NT2/D1 (cell line): Measurements from ENCODE around the gene PLEKHB2.
"Not testable (repeated sequence)": the region's sequence is repeated elsewhere in the genome, so short reads cannot be mapped to it uniquely, and the experiment has no call there.

Experiments
- DNase-seq: peaks from one replicate; pipeline ENCODE4 v3.0.0-alpha.2; 2011; ENCODE audit warnings: low read depth, low spot score
- H3K27me3 ChIP-seq: 2 replicates; pipeline ENCODE4 v1.6.0; 2011; ENCODE audit warnings: mild to moderate bottlenecking; ENCODE audit not compliant: insufficient read length, insufficient read depth
- H3K36me3 ChIP-seq: 2 replicates; pipeline ENCODE4 v1.6.1; 2011; ENCODE audit warnings: mild to moderate bottlenecking, low read length, mixed read lengths; ENCODE audit not compliant: insufficient read depth, insufficient read length
- H3K4me1 ChIP-seq: 2 replicates; pipeline ENCODE4 v1.5.1; 2011; ENCODE audit not compliant: insufficient read depth, insufficient read length
- H3K4me3 ChIP-seq: 2 replicates; pipeline ENCODE4 v1.5.1; 2011; ENCODE audit warnings: low read depth; ENCODE audit not compliant: insufficient read length
- H3K9ac ChIP-seq: 2 replicates; pipeline ENCODE4 v1.6.0; 2011; ENCODE audit warnings: low read depth; ENCODE audit not compliant: insufficient read length
- H3K9me3 ChIP-seq: 2 replicates; pipeline ENCODE4 v1.5.1; 2011; ENCODE audit warnings: mild to moderate bottlenecking, low read length; ENCODE audit not compliant: insufficient read depth
- SUZ12 ChIP-seq: IDR thresholded peaks from 2 replicates; pipeline ENCODE4 v1.6.1; 2011; ENCODE audit not compliant: insufficient read length, insufficient read depth; ENCODE audit errors: extremely low read depth
- YY1 ChIP-seq: IDR thresholded peaks from 2 replicates; pipeline ENCODE4 v1.6.1; 2011; ENCODE audit not compliant: insufficient read length, insufficient read depth
- ZNF274 ChIP-seq: IDR thresholded peaks from 2 replicates; pipeline ENCODE4 v1.6.1; 2011; ENCODE audit warnings: mild to moderate bottlenecking, low read depth, low read length

PLEKHB2 gene

DNA sequence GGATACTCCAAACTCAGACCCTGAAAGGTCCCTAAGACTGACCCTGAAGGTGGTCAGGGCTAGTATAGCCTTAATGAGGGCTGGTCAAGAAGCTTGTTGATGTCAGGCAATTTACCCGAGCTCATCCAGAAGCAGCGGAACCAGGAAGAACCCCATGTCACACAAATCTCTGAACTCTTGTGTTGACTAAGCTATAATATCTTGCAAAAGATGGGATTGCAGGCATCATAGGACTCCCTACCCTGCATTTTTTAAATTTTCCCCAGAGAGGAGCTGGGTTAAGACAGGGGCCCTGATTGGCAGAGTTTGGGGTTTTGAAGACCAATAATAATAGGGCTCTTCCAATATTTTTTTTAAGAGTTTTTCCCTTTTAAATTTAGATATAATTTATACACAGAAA lies 2.0 kb upstream of the PLEKHB2 start:
- Histone ChIP-seq H3K4me1 (peaks cover 2% of the 10 kb centered on the region), H3K4me3 (no peak overlapping the region), H3K9me3 (no peaks in the 10 kb centered on the region), H3K9ac (no peak overlapping the region), H3K36me3 (peaks cover 14% of the 10 kb centered on the region), H3K27me3 (no peaks in the 10 kb centered on the region)
- DNase-seq: no peak
- TF ChIP-seq YY1 (no peak), ZNF274 (no peak), SUZ12 (no peak)

DNA sequence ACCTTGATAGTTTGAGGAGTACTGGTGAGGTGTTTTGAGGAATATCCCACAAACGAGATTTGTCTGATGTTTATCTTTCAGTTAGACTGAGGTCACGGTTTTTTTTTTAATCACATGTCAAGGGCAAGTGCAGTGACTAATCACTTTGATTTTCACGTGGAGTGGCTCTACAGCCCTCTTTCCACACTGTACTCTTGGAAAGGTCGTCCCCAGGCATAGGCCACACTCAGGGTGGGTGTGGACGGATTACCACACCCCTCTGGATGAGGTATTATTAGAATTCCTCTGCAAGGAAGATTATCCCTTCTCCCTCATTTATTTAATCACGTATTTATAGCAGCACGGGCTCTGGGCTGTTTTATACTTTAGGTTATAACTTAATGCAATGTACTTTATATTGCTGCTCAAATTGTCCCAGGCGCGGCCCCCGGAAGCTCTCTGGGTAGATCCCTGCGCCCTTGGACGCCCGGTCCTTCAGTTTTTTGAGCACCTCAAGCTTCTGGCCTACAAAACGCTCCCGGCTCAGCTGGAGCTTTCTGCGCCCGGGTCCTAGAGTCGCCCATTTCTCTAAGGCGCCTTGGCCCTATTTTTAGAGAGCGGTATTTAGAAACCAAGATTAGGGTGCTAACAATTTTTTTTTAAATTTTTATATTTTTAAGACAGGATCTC lies 515 bp upstream of the PLEKHB2 start:
- Histone ChIP-seq H3K36me3 (peaks cover 22% of the 10 kb centered on the region), H3K27me3 (no peaks in the 10 kb centered on the region), H3K9ac (peak overlapping the region; percentile 73), H3K4me3 (peak overlapping the region; percentile 37), H3K4me1 (peaks cover 2% of the 10 kb centered on the region), H3K9me3 (no peaks in the 10 kb centered on the region)
- TF ChIP-seq SUZ12 (no peak), YY1 (no peak), ZNF274 (no peak)
- peak; percentile 44 for DNase-seq

GRCh38 chr2:131105950-131106801 lies 1.0 kb downstream of the PLEKHB2 start:
- Histone ChIP-seq H3K9me3 (no peaks in the 10 kb centered on the region), H3K4me3 (peak overlapping the region; percentile 91), H3K27me3 (no peaks in the 10 kb centered on the region), H3K9ac (peak overlapping the region; percentile 93), H3K36me3 (peaks cover 22% of the 10 kb centered on the region), H3K4me1 (peaks cover 2% of the 10 kb centered on the region)
- no peak for TF ChIP-seq SUZ12
- TF ChIP-seq YY1: no peak
- TF ChIP-seq ZNF274: no peak
- DNase-seq: no peak

GRCh38 chr2:131112529-131112928 lies 7.4 kb downstream of the PLEKHB2 start:
- Histone ChIP-seq H3K9me3 (peaks cover 9% of the 10 kb centered on the region; the same call in 1 of the 2 replicates), H3K27me3 (no peaks in the 10 kb centered on the region), H3K4me1 (no peaks in the 10 kb centered on the region), H3K36me3 (peaks cover 28% of the 10 kb centered on the region), H3K4me3 (no peak overlapping the region), H3K9ac (no peak overlapping the region)
- TF ChIP-seq SUZ12 (no peak), YY1 (no peak), ZNF274 (no peak)
- DNase-seq: no peak

DNA sequence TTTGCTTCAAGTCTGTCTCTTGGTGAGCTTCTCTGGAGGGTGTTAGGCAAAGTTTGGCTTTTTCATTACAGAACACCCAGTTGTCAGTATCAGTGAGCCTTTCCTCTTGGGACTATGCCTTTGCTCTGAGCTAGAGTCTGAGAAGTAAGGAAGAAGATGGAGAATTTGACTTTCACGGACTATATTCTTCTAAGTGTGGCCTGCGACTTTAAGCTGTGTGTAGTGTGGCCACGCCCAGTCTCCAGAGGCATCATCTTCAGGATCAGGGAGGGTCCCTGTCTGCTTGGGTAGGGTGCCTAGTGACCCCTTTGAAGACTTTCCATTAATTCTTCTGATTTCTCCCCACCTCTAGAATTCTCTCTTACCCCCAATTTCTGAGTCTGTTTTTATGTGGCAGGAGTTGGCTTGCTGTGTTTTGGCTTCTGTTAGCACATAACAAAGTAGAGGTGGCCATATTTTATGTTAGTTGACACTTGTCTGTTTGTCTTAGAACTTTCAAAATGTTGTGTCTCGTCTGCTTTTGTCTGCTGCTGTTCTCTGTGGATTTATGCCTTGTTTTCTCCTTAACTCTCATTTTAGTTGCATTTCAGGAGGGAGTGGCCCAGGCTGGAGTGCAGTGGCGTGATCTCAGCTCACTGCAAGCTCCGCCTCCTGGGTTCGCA lies 8.6 kb downstream of the PLEKHB2 start:
- Histone ChIP-seq H3K4me3 (no peak overlapping the region), H3K9me3 (peaks cover 9% of the 10 kb centered on the region; the same call in 1 of the 2 replicates), H3K36me3 (peaks cover 21% of the 10 kb centered on the region), H3K9ac (no peak overlapping the region), H3K27me3 (no peaks in the 10 kb centered on the region), H3K4me1 (no peaks in the 10 kb centered on the region)
- TF ChIP-seq YY1 (no peak), SUZ12 (no peak), ZNF274 (no peak)
- DNase-seq: no peak

- not testable (repeated sequence) for DNase-seq, H3K9me3 ChIP-seq, H3K9ac ChIP-seq, H3K27me3 ChIP-seq, H3K4me3 ChIP-seq, H3K4me1 ChIP-seq
- H3K36me3 ChIP-seq: peaks cover 19% of the 10 kb centered on the region
Observed at GRCh38 chr2:131114950-131115349, 9.8 kb downstream of the PLEKHB2 start.

- no peak overlapping the region for H3K4me3 ChIP-seq
- H3K27me3 ChIP-seq: no peaks in the 10 kb centered on the region
- DNase-seq: no peak
- TF ChIP-seq SUZ12: no peak
- TF ChIP-seq ZNF274: no peak
- no peak for TF ChIP-seq YY1
- H3K36me3 ChIP-seq: peaks cover 21% of the 10 kb centered on the region
- H3K9ac ChIP-seq: no peak overlapping the region
- H3K4me1 ChIP-seq: no peaks in the 10 kb centered on the region
- peaks cover 9% of the 10 kb centered on the region; the same call in 1 of the 2 replicates for H3K9me3 ChIP-seq
Observed at GRCh38 chr2:131115752-131116151, 10.6 kb downstream of the PLEKHB2 start.
